Natural killer cell (primary cell): ENCODE results near the gene CEP57. TPM values are rescaled to one million over a fixed set of nuclear protein-coding genes. Genes with fewer than 3 reads are reported as not detected.

ENCODE experiments used
- ATAC-seq, 3 donors: fragments of 150-1000 bp in 2 of 3; fragments of 200-7000 bp in 1 of 3; cut with Tn5 transposase; 1 replicate in 1 of 3; 2 replicates in 2 of 3; pipeline ENCODE4 v1.10.0; 2021; ENCODE audit warnings: mild to moderate bottlenecking in 2 of 3, moderate library complexity in 2 of 3
- DNase-seq, 2 donors: peaks; one replicate each; pipeline versions ENCODE4 v3.0.0 to v3.0.0-alpha.2; 2013 to 2021; ENCODE audit warnings: mixed read lengths in 1 of 2
- H3K27ac ChIP-seq: one replicate; pipeline ENCODE4 v1.5.1; 2013; ENCODE audit warnings: mild to moderate bottlenecking, low read length
- H3K27me3 ChIP-seq: one replicate; pipeline ENCODE4 v1.6.1; 2013; ENCODE audit warnings: low read length; ENCODE audit not compliant: control insufficient read depth, insufficient read depth
- H3K36me3 ChIP-seq: one replicate; pipeline ENCODE4 v1.6.1; 2013; ENCODE audit warnings: low read length; ENCODE audit not compliant: control insufficient read depth, insufficient read depth
- H3K4me1 ChIP-seq: one replicate; pipeline ENCODE4 v1.6.1; 2013; ENCODE audit warnings: low read length; ENCODE audit not compliant: control insufficient read depth, insufficient read depth
- H3K4me3 ChIP-seq: one replicate; pipeline ENCODE4 v1.5.1; 2013; ENCODE audit warnings: low read length
- H3K9me3 ChIP-seq: one replicate; pipeline ENCODE4 v1.6.1; 2013; ENCODE audit warnings: low read length; ENCODE audit not compliant: control insufficient read depth, insufficient read depth
- H3K27ac Mint-ChIP-seq, 2 donors: one replicate each; pipeline ENCODE4 v1.8.0; 2022; ENCODE audit warnings: mild to moderate bottlenecking in 2 of 2, mixed read lengths in 2 of 2, moderate library complexity in 1 of 2
- H3K27me3 Mint-ChIP-seq, 2 donors: one replicate each; pipeline ENCODE4 v1.8.0; 2022; ENCODE audit warnings: low read depth in 2 of 2, mixed read lengths in 2 of 2
- H3K36me3 Mint-ChIP-seq: one replicate; pipeline ENCODE4 v1.8.0; 2022; ENCODE audit warnings: mixed read lengths
- H3K4me1 Mint-ChIP-seq, 2 donors: one replicate each; pipeline ENCODE4 v1.8.0; 2022; ENCODE audit warnings: mixed read lengths in 2 of 2
- H3K4me3 Mint-ChIP-seq: one replicate; pipeline ENCODE4 v1.8.0; 2022; ENCODE audit warnings: mild to moderate bottlenecking, moderate library complexity, mixed read lengths
- H3K9me3 Mint-ChIP-seq, 2 donors: one replicate each; pipeline ENCODE4 v1.8.0; 2022; ENCODE audit warnings: mixed read lengths in 2 of 2
- CTCF ChIP-seq: fragments of 200-600 bp; IDR thresholded peaks from one replicate; pipeline ENCODE4 v1.8.0; 2022; ENCODE audit warnings: antibody characterized with exemption
- WGBS: methylation state at CpG from one replicate; pipeline ENCODE4 v1.1.7; 2013; ENCODE audit warnings: missing lambda C conversion rate; ENCODE audit not compliant: insufficient coverage; 5-methylcytosine and 5-hydroxymethylcytosine counted together
- intact Hi-C: fragments of 100-400 bp; cut with micrococcal nuclease; formaldehyde crosslinking; loops from one replicate; pipeline ENCODE4 v1.14.2; 2022
- total RNA-seq, 4 donors: library from RNA; stranded (reverse); fragments of 120-200 nt in 1 of 4; gene quantifications; one replicate each; pipeline versions ENCODE4 v1.2.3 to v1.2.4, GENCODE V29; 2013 to 2022

Gene CEP57
- total RNA-seq, 3 donors from 2014 or later (not counting 1 experiment from before 2014, with no cell fraction given), result 40.8 to 64.9 (median 55.1) TPM

DNA sequence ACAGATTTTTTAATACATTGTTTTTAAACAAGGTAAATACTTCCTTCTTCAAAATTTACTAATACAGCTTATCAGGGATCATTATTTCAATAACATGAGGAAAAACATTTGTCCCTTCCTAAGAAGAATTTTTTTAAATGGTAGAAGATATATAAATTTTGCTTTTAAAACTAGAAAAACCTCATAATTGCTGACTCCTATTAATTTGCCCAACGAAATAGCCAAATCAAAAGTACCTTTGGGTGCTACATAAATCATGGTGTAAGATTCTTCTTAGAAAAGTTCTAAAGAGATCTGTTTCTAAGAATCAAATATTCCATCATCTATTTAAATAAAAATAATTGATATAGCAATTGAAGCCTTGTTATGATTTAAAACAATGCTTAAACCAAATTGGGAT, 54.9 kb downstream of the CEP57 start:
- no peaks in the 10 kb centered on the region for H3K4me1 ChIP-seq
- no peaks in the 10 kb centered on the region for H3K27me3 ChIP-seq
- ATAC-seq, result no peak
- Mint-ChIP-seq H3K27me3 (no peaks in the 10 kb centered on the region), H3K4me3 (no peak overlapping the region), H3K36me3 (peaks cover 7% of the 10 kb centered on the region), H3K9me3 (no peaks in the 10 kb centered on the region), H3K4me1 (no peaks in the 10 kb centered on the region), H3K27ac (no peak overlapping the region)
- H3K4me3 ChIP-seq, result no peak overlapping the region
- peaks cover 48% of the 10 kb centered on the region for H3K36me3 ChIP-seq
- intact Hi-C loops, result no loop called here
- WGBS, result no CpG with 5 or more reads among the region's 1 CpG
- TF ChIP-seq CTCF, result no peak
- H3K9me3 ChIP-seq, result no peaks in the 10 kb centered on the region
- DNase-seq, result no peak
- H3K27ac ChIP-seq, result no peak overlapping the region

GRCh38 chr11:95849087-95849825, 59.0 kb downstream of the CEP57 start:
- Mint-ChIP-seq H3K4me1 (no peaks in the 10 kb centered on the region), H3K36me3 (peaks cover 7% of the 10 kb centered on the region), H3K27ac (peak overlapping the region in 1 of 2 donors; percentile 9), H3K4me3 (no peak overlapping the region), H3K27me3 (no peaks in the 10 kb centered on the region), H3K9me3 (no peaks in the 10 kb centered on the region)
- DNase-seq (peak in 1 of 2 donors; percentile 48), ATAC-seq (no peak)
- Histone ChIP-seq H3K27me3 (no peaks in the 10 kb centered on the region), H3K9me3 (no peaks in the 10 kb centered on the region), H3K36me3 (peaks cover 37% of the 10 kb centered on the region), H3K4me3 (no peak overlapping the region), H3K4me1 (no peaks in the 10 kb centered on the region), H3K27ac (no peak overlapping the region)
- 82% methylated on average over 6 of the region's 6 CpGs for WGBS
- no peak for TF ChIP-seq CTCF
- intact Hi-C loops, result no loop called here

- Mint-ChIP-seq H3K27me3 (no peaks in the 10 kb centered on the region), H3K36me3 (peaks cover 7% of the 10 kb centered on the region), H3K4me3 (no peak overlapping the region), H3K9me3 (no peaks in the 10 kb centered on the region), H3K4me1 (no peaks in the 10 kb centered on the region), H3K27ac (no peak overlapping the region)
- H3K4me1 ChIP-seq, result no peaks in the 10 kb centered on the region
- TF ChIP-seq CTCF, result no peak
- intact Hi-C loops, result no loop called here
- no peak for DNase-seq
- peaks cover 28% of the 10 kb centered on the region for H3K36me3 ChIP-seq
- no peak overlapping the region for H3K4me3 ChIP-seq
- H3K27ac ChIP-seq, result no peak overlapping the region
- no peaks in the 10 kb centered on the region for H3K27me3 ChIP-seq
- no peaks in the 10 kb centered on the region for H3K9me3 ChIP-seq
- ATAC-seq, result no peak
Measured at GRCh38 chr11:95850137-95850536, 59.8 kb downstream of the CEP57 start.

GRCh38 chr11:95853138-95853537, 62.8 kb downstream of the CEP57 start:
- Histone ChIP-seq H3K9me3 (no peaks in the 10 kb centered on the region), H3K27ac (no peak overlapping the region), H3K27me3 (no peaks in the 10 kb centered on the region), H3K4me3 (no peak overlapping the region), H3K36me3 (peaks cover 35% of the 10 kb centered on the region), H3K4me1 (no peaks in the 10 kb centered on the region)
- TF ChIP-seq CTCF, result no peak
- H3K4me3 Mint-ChIP-seq, result no peak overlapping the region
- no peaks in the 10 kb centered on the region for H3K27me3 Mint-ChIP-seq
- H3K36me3 Mint-ChIP-seq, result peaks cover 13% of the 10 kb centered on the region
- ATAC-seq, result no peak
- intact Hi-C loops, result no loop called here
- DNase-seq, result no peak
- H3K27ac Mint-ChIP-seq, result no peak overlapping the region
- no peaks in the 10 kb centered on the region for H3K4me1 Mint-ChIP-seq
- no peaks in the 10 kb centered on the region for H3K9me3 Mint-ChIP-seq
